ENCODE results near the gene HINT2. TPM values are rescaled to one million over a fixed set of nuclear protein-coding genes. Genes with fewer than 3 reads are reported as not detected.

The HINT2 gene
- total RNA-seq, 2 donors from 2014 or later: 38.6 to 39.7 TPM

DNA sequence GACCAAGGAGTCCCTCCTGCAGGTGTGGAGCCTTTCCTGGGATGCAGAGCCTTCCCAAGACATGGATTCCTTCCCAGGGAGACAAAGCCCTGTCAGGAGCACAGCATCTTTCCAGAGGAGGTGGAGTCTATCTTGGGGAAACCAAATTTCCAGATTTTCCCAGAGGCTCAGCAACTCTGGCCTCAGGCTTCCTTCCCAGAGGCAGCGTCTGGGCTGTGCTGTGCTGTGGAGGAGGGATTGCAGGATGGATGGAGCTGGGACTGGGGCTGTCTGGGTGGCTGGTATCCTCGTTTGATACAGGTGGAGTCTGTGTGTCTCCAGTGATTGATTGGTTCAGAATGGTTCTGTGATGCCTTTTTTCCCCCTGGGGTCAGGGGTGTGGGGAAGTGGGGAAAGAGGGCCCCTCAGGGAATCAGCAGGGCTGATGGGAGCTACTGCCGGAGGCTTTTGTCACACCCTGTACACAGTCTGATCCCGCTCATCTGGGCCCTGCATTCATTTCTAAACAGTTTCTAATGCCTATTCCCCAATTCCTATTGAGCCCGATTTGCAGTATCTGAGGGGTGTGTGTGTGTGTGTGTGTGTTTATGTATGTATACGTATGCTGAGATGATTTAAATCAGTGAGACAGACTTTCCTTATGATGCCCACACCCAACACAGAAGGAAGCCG is 39.4 kb upstream of the HINT2 start:
- no peaks in the 10 kb centered on the region for H3K9me3 ChIP-seq
- H3K36me3 ChIP-seq: no peaks in the 10 kb centered on the region
- no peaks in the 10 kb centered on the region for H3K4me1 ChIP-seq (replicated peaks)
- TF ChIP-seq, protein P1, sequence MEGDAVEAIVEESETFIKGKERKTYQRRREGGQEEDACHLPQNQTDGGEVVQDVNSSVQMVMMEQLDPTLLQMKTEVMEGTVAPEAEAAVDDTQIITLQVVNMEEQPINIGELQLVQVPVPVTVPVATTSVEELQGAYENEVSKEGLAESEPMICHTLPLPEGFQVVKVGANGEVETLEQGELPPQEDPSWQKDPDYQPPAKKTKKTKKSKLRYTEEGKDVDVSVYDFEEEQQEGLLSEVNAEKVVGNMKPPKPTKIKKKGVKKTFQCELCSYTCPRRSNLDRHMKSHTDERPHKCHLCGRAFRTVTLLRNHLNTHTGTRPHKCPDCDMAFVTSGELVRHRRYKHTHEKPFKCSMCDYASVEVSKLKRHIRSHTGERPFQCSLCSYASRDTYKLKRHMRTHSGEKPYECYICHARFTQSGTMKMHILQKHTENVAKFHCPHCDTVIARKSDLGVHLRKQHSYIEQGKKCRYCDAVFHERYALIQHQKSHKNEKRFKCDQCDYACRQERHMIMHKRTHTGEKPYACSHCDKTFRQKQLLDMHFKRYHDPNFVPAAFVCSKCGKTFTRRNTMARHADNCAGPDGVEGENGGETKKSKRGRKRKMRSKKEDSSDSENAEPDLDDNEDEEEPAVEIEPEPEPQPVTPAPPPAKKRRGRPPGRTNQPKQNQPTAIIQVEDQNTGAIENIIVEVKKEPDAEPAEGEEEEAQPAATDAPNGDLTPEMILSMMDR (IDR thresholded peaks at IDR 0.05): no peak
- TF ChIP-seq POLR2A (IDR thresholded peaks at IDR 0.05): no peak
- TF ChIP-seq POLR2AphosphoS5 (IDR thresholded peaks at IDR 0.05): no peak
- WGBS: 83% methylated on average over 7 of the region's 7 CpGs
- no peaks in the 10 kb centered on the region for H3K27me3 ChIP-seq (replicated peaks; ENCODE audit: insufficient read depth)
- no peak overlapping the region for H3K27ac ChIP-seq
- H3K4me3 ChIP-seq: no peak overlapping the region
- DNase-seq (ENCODE audit: low spot score): no peak
- intact Hi-C loops (cut with DNase I): no loop called here

DNA sequence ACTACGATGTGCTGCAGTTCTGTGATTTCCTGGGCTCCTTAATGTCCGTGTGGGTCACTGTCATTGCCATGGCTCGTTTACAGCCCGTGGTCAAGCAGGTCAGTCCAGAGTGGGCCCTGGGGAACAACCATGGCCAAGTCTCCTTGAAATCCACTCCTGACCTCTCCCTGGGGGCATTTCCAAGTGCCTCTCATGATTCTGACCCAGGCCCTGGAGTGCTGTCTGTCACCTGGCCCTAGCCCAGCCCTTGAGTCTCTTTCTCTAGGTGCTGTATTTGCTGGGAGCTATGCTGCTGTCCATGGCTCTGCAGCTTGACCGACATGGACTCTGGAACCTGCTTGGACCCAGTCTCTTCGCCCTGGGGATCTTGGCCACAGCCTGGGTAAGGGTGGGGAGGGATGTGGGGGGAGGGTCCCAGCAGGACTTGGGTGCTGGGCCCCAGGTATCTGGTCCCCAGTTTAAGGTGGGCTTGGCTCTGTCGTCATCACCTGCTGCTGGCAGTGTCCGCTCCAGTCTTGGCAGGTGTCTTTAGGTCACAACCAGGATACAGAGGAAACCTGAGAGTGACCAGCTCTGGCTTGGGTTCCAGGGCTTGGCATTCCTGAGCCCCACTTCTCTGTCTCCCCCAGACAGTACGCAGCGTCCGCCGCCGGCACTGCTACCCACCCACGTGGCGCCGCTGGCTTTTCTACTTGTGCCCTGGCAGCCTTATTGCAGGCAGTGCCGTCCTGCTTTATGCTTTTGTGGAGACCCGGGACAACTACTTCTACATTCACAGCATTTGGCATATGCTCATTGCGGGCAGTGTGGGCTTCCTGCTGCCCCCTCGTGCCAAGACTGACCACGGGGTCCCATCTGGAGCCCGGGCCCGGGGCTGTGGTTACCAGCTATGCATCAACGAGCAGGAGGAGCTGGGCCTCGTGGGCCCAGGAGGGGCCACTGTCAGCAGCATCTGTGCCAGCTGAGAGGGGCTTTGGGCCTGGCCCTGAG is 38.3 kb upstream of the HINT2 start:
- H3K9me3 ChIP-seq: no peaks in the 10 kb centered on the region
- TF ChIP-seq POLR2AphosphoS5 (IDR thresholded peaks at IDR 0.05): no peak
- no peak for TF ChIP-seq POLR2A (IDR thresholded peaks at IDR 0.05)
- TF ChIP-seq, protein P1 (IDR thresholded peaks at IDR 0.05): no peak
- no peaks in the 10 kb centered on the region for H3K36me3 ChIP-seq
- DNase-seq (ENCODE audit: low spot score): no peak
- no peak overlapping the region for H3K4me3 ChIP-seq
- no peak overlapping the region for H3K27ac ChIP-seq
- H3K4me1 ChIP-seq (replicated peaks): no peaks in the 10 kb centered on the region
- no peaks in the 10 kb centered on the region for H3K27me3 ChIP-seq (replicated peaks; ENCODE audit: insufficient read depth)
- WGBS: 88% methylated on average over 25 of the region's 25 CpGs
- intact Hi-C loops (cut with DNase I): no loop called here

- H3K27me3 ChIP-seq (replicated peaks; ENCODE audit: insufficient read depth): no peaks in the 10 kb centered on the region
- H3K36me3 ChIP-seq: no peaks in the 10 kb centered on the region
- H3K4me3 ChIP-seq: no peak overlapping the region
- intact Hi-C loops (cut with DNase I): no loop called here
- H3K4me1 ChIP-seq (replicated peaks): no peaks in the 10 kb centered on the region
- no peak overlapping the region for H3K27ac ChIP-seq
- H3K9me3 ChIP-seq: no peaks in the 10 kb centered on the region
- WGBS: 90% methylated on average over 2 of the region's 2 CpGs
- TF ChIP-seq POLR2AphosphoS5 (IDR thresholded peaks at IDR 0.05) (no peak), POLR2A (IDR thresholded peaks at IDR 0.05) (no peak)
- TF ChIP-seq, protein P1 (IDR thresholded peaks at IDR 0.05): no peak
- DNase-seq (ENCODE audit: low spot score): no peak
Measured at GRCh38 chr9:35852267-35852815, 37.5 kb upstream of the HINT2 start.

GRCh38 chr9:35847792-35848572 is 33.1 kb upstream of the HINT2 start:
- 75% methylated on average over 4 of the region's 4 CpGs for WGBS
- no peaks in the 10 kb centered on the region for H3K36me3 ChIP-seq
- no peaks in the 10 kb centered on the region for H3K4me1 ChIP-seq (replicated peaks)
- intact Hi-C loops (cut with DNase I): no loop called here
- H3K27me3 ChIP-seq (replicated peaks; ENCODE audit: insufficient read depth): no peaks in the 10 kb centered on the region
- no peak for DNase-seq (ENCODE audit: low spot score)
- TF ChIP-seq, protein P1 (IDR thresholded peaks at IDR 0.05): no peak
- TF ChIP-seq POLR2A (IDR thresholded peaks at IDR 0.05): no peak
- TF ChIP-seq POLR2AphosphoS5 (IDR thresholded peaks at IDR 0.05): no peak
- no peak overlapping the region for H3K4me3 ChIP-seq
- H3K9me3 ChIP-seq: no peaks in the 10 kb centered on the region
- H3K27ac ChIP-seq: no peak overlapping the region

Data from prostate gland (tissue), 2 donors.